ENCODE data around the gene AKAP11.
"Not testable (repeated sequence)": the region's sequence is repeated elsewhere in the genome, so short reads cannot be mapped to it uniquely, and the experiment has no call there.

Gene AKAP11, protein sequence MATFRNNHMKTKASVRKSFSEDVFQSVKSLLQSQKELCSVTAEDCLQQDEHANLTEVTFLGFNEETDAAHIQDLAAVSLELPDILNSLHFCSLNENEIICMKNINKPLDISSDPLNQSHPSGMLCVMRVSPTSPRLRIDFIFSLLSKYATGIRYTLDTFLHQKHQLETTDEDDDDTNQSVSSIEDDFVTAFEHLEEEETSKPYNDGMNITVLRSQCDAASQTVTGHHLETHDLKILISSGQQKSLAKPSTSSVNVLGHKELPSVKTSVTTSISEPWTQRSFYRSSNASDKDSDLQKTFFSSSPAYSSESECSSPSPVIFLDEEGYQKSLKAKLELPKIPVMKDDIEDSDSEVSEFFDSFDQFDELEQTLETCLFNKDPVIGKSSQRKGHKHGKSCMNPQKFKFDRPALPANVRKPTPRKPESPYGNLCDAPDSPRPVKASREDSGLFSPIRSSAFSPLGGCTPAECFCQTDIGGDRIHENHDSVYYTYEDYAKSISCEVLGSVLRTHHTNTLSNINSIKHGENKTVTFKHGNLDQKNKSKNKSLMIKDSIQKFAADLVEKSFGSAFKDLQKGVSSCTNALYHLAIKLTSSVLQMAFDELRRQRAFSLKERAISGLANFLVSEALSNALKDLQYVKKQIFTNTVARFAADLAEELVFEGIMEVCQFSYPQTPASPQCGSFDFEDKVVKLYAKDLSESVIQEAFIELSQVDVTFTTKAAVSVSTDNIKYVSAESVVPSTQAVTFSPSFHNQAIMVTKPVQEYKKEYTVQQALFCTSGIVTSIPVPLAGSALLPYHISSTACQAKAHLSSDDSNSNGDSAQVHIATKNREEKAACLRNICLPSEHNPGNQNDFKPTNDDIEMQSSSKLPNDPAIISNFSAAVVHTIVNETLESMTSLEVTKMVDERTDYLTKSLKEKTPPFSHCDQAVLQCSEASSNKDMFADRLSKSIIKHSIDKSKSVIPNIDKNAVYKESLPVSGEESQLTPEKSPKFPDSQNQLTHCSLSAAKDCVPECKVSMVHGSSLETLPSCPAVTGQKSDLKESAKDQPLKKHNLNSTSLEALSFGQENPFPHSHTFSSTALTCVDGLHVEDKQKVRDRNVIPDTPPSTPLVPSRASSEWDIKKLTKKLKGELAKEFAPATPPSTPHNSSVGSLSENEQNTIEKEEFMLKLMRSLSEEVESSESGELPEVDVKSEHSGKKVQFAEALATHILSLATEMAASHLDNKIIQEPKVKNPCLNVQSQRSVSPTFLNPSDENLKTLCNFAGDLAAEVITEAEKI (N-terminal part only)

DNA sequence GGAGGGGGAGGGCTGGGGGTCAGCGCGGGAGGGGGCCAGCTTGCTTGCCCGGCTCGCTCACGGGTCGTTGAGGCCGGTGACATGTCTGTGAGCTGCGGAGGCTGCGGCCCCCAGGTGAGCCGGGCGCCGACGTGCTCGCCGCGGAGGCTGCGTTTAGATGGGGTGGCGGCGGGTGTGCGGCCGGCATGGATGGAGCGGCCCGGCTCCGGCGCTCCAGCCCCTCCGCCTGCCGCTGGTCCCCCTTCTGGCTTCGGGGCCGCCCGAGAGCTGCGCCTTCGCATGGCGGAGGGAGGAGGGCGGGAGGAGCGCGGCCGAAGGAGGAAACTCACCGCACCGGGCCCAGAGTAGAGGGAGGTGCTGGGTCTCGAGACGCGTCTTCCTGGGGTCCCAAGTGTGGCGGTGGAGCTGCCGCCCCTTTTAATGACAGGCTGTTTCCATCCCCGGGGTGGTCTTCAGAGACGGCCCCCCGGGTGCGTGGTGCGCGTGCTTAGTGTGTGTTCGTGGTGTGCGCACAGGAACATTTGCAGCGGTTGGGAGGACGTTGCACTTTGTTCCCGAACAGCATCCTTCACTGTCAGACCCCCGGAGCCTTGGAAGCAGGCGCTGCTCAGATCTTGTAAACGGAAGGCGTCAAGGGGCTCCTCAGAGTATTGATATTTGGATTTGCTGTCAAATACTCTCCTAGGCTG is at the start of gene AKAP11:
TSS of gene AKAP11 (plus strand) at position 38 of the 689 bp plus-strand sequence. CDS start 14,197 bp downstream, outside the sequence.
- in situ Hi-C loops (cut with MboI; ENCODE audit: low sequenced_read_pairs): no loop called here

DNA sequence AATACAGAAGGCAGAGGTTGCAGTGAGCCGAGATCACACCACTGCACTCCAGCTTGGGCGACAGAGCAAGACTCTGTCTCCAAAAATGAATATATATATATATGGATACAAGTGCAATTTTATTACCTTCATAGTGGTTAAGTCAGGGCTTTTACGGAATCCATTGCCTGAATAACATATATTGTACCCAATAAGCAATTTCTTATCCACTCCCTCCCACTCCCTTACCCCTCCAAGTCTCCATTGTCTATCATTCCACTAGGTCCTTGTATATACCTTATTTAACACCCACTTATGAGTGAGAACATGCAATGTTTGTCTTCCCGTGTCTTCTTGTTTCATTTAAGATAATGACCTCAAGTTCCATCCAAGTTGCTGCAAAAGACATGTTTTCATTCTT is 48.3 kb upstream of the AKAP11 start:
- in situ Hi-C loops (cut with MboI; ENCODE audit: low sequenced_read_pairs): no loop called here

DNA sequence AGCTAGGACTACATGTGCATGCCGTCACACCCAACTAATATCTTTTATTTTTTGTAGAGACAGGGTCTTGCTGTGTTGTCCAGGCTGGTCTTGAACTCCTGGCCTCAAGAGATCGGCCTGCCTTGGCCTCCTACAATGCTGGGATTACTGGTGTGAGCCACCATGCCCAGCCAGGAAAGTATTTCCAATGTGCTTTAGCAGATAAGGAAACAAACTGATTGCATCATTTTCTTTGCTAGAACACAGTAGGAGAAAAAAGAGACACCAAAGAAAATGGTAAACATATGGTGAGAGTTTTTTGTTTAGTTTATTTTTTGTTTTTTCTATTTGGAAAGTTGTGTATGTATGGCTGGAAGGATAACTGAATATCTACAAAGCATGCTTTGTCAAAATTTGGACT is 46.9 kb upstream of the AKAP11 start:
- in situ Hi-C loops (cut with MboI; ENCODE audit: low sequenced_read_pairs): no loop called here

DNA sequence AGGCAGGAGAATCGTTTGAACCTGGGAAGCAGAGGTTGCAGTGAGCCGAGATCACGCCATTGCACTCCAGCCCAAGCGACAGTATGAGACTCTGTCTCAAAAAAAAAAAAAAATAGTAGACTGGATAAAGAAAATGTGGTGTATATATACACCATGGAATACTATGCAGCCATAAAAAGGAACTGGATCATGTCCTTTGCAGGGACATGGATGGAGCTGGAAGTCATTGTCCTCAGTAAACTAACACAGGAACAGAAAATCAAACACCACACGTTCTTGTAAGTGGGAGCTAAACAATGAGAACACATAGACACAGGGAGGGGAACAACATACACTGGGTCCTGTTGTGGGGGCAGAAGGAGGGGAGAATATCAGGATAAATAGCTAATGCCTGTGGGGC is 45.2 kb upstream of the AKAP11 start:
- in situ Hi-C loops (cut with MboI; ENCODE audit: low sequenced_read_pairs): not testable (repeated sequence)

DNA sequence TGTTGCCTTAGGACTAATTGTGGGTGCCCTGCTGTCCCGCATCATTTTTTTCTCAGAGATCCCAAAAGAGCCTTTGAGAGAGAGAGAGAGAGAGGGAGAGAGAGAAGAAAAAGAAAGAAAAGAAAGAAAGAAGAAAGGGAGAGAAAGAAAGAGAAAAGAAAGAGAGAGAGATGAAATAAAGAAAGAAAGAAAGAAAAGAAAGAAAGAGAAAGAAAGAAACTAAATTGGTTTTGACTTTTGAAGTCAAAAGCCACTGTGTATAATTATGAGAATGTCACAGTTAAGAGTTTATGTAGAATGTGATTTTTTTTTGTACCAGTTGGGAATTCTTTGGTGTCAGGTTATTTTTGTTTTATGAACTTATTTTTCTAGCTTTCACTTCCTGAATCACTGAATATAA is 43.4 kb upstream of the AKAP11 start:
- in situ Hi-C loops (cut with MboI; ENCODE audit: low sequenced_read_pairs): no loop called here

DNA sequence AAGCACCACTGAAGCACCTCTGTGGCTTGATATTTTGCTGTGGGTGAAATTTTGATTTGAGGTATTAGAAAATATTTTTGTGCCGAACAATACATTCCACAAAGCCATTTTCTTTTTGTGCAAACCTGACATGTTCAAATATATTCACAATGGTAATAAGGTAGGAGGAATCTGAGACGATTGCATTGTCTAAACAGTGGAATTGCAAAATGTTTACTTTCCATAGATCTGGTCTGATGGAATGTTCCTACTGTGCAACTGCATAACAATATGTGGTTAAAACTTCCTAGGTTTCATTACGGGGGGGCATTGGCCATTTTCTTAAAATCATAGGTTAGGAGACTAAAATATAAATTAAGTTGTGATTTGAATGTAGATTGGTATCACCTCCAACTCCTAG is 42.7 kb upstream of the AKAP11 start:
- in situ Hi-C loops (cut with MboI; ENCODE audit: low sequenced_read_pairs): no loop called here

DNA sequence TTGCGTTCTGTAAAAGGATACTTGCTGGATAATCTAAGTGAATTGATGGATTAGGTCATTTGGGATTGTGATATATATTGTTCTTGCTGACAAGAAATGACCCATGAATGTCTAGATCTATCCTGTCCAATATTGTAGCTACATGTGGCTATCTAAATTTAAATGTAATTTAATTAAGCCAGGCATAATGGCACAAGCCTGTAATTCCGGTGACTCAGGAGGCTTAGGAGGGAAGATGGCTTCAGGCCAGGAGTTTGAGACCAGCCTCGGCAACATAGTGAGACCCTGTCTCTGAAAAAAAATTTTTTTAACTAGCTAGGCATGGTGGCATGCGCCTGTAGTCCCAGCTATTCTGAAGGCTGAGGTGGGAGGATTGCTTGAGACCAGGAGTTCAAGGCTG is 39.3 kb upstream of the AKAP11 start:
- in situ Hi-C loops (cut with MboI; ENCODE audit: low sequenced_read_pairs): no loop called here

DNA sequence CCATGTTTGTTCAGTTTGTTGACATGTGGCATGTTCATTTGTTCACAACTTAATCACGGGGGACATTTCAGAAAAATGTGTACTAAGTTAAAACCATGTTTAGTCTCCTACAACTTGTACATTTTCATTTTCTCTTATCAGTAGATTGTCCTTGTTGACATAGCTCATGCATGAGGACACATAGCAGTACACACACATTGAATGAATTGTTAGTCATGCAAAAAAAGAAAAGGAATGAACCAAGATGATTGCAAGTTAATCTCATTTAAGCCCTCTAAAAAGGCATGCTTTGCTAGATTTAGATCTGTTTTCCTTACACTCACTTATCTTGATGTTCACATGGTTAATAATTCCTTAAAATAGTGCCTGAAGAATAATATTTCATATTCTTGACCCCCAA is 38.2 kb upstream of the AKAP11 start:
- in situ Hi-C loops (cut with MboI; ENCODE audit: low sequenced_read_pairs): no loop called here

DNA sequence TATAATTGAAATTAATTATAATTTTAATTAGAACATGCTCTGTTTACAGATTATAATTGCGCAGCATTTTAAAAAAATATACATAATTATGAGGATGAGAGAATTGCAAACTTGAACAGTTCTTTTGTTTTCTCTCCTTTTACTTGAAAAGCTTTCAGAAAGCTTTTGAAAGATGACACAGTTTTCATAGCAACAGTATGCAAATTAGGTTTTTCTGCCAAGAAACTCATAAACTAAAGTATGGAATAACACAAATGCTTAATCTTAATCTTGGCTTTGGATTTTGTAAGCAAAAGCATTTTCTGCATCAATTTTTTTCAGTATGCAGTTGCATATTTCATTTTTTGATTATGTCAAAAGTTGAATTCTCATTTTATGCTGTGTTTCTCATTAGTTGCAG is 32.8 kb upstream of the AKAP11 start:
- in situ Hi-C loops (cut with MboI; ENCODE audit: low sequenced_read_pairs): no loop called here

DNA sequence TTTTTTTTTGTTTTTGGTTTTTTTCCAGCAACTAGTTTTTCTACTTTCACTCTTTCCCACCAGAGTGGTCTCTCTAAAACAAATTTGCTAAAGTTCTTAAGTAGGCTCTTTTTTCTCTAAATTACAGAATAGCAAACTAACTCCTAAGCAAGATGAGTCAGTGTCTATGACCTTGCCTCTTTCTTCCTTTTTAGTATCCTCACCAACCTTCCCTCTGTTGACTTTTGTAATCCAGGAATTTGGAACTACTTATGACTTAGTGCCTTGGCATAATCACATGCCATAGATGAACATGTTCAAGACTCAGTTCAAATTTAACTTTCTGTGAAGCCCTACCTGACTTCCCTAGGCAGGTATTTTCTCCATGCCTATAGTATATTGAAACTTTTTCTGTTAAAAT is 32.3 kb upstream of the AKAP11 start:
- in situ Hi-C loops (cut with MboI; ENCODE audit: low sequenced_read_pairs): no loop called here

DNA sequence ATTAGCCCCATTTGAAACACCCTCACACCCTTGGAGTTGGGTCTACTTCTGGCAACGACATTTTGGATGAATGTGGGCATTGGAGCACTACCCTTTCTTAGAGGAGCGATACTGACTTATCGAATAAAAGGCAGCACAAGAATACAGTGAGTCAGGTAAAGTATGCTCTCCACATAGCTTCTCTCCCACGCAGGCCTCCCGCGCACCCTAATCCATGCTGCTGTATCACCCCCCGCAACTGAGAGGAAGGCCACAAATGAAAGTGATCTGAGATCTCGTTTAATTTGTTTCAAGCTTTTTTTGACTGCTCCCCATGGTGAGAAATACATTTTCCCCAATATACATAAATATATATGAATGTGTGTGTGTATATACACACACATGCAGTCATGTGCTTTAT is 25.4 kb upstream of the AKAP11 start:
- in situ Hi-C loops (cut with MboI; ENCODE audit: low sequenced_read_pairs): no loop called here

DNA sequence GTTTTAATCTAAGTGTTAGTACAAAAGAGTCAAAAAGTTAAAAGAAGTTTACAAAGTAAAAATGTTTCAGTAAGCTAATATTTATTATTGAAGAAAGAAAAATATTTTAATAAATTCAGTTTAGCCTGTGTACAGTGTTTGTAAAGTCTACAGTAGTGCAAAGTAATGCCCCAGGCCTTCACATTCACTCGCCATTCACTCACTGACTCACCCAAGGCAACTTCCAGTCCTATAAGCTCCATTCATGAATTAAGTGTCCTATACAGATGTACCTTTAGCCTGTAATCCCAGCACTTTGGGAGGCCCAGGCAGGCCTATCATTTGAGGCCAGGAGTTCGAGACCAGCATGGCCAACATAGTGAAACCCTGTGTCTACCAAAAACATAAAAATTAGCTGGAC is 24.1 kb upstream of the AKAP11 start:
- in situ Hi-C loops (cut with MboI; ENCODE audit: low sequenced_read_pairs): no loop called here

DNA sequence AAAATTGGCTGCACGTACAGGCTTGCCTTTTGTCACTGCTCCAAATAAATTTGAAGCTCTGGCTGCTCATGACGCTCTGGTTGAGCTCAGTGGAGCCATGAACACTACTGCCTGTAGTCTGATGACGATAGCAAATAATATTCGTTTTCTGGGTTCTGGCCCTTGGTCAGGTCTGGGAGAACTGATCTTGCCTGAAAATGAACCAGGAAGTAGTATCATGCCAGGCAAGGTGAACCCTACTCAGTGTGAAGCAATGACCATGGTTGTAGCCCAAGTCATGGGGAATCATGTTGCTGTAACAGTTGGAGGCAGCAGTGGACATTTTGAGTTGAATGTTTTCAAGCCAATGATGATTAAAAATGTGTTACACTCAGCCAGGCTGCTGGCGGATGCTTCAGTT is 16.1 kb upstream of the AKAP11 start:
- in situ Hi-C loops (cut with MboI; ENCODE audit: low sequenced_read_pairs): no loop called here

DNA sequence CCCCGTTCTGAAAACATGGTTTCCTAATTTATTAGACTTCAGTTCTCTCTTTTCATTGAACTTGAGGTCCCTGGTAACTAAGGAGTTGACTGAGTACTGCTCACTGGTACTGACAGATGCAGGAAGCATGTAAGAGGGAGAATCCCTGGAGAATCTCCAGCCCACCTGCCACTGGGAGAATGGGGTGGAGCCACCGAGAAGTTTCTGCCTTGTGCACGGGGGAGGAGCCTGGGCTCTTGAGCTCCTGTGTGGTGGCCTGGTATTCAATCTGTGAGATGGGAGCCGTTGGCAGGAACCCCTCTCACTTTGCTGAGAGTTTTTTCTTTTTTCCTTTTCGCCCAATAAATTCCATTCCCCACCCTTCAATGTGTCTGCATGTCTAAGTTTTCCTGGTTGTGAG is 13.2 kb upstream of the AKAP11 start:
- in situ Hi-C loops (cut with MboI; ENCODE audit: low sequenced_read_pairs): no loop called here

DNA sequence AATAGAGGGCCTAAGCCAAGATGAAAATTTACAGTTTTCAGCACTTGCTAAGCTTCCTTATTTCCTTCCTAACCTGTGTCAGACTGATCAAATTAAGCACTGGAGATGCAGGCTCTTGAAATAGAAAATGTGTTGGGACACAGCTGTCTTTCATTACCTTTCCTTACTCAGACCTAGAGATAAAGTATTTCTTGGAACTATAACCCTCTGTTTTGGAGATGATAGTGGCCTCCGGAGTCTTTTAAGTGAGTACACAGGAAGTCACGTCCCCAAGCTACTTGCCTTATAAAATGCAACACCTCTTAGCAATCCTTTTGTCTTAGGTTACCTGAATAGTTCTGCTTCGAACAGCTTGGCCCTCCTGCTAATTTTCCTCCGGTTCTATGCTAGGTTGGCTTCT is 12.4 kb upstream of the AKAP11 start:
- in situ Hi-C loops (cut with MboI; ENCODE audit: low sequenced_read_pairs): no loop called here

DNA sequence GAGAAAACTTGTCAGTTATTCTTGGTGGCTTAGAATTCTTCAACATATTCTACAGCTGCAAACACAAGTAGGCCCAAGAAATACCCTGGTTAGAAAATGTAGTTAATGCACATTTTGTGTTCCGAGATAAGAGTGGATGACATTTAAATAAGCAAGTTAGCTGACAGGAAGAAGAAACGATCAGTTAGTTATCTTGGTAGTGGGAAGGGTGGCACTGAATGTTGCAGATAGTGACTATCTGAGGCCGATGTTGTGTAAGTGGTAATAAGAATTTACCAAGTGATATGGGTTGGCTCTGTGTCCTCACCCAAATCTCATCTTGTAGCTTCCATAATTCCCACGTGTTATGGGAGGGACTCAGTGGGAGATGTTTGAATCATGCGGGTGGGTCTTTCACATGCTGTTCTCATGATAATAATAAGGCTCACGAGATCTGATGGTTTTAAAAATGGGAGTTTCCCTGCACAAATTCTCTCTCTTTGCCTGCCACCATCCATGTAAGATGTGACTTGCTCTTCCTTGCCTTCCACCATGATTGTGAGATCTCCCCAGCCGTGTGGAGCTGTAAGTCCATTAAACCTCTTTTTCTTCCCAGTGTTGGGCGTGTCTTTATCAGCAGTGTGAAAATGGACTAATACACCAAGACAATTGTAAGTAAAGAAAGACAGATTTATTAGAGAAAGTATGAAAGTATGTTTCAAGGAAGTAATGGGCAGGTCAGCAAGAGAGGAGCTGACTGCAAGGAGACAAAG is 10.9 kb upstream of the AKAP11 start:
- in situ Hi-C loops (cut with MboI; ENCODE audit: low sequenced_read_pairs): no loop called here

DNA sequence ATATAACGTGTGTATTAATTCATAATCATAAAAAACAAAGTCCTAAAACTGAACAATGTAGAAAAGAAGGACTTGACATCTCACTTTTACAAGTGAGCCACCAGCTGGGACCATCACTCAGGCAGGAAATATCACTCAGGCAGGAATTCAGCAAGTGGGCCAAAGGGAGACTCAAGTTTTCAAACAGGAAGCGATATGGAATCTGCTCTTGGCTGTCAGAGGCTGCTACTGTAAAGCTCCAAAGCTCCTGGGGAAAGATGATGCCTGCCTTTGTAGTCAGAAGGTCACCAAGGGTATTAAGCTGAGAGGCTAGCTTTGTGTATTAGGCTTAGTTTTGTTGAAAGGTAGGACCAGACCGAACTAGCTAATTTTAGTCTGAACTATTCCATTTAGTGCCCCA is 5.5 kb upstream of the AKAP11 start:
- in situ Hi-C loops (cut with MboI; ENCODE audit: low sequenced_read_pairs): no loop called here

DNA sequence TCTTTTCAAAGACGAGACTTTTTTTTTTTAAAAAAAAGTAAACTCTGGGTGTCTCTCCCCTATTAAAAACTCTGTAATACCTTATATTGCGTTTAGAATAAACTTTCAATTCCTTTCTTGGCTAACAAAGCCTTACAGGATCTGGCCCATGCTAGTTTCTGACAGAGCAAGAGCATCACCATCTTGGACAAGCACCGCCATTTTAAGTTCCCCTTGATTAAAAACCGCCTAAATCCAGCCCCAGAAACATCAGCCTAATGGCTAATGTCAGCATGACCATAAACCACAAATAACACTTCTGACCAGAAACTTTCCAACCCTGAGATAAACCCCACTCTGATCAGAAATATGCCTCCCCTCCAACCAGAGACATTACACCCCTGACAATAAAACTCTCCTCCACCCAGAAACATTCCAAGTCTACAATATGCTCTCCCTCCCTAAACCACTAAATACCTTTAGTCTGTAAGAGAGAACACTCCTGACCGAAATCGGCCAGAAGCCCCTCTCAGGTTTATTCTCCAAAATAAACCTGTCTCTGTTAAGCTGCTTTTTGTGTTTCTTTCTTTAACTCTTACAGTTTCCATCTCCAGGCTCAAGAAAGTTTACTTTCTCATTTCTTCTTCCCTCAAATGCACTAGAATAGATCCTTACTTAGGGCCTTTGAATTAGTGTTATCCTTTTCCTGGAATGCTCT is 1.6 kb upstream of the AKAP11 start:
- in situ Hi-C loops (cut with MboI; ENCODE audit: low sequenced_read_pairs): no loop called here

DNA sequence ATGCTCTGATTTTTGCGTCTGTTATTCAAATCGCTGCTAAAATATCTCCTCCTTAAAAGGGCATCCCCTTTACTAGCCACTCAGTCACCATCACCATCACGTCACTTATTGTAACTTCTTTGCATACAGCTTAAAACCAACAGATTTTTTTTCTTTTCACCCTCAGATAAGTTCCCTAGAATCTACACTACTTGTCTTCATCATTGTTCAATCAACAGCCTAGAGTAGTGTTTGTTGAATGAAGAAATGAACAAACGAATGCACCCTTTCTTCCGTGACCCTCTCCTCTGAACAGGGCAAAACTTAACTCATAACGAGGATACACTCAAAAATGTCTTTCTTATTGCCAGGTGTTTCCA is 1.1 kb upstream of the AKAP11 start:
- in situ Hi-C loops (cut with MboI; ENCODE audit: low sequenced_read_pairs): no loop called here

Data from hTERT RPE-1 (cell line).